ENCODE measurements around the gene UNC13A.

Gene UNC13A

DNA sequence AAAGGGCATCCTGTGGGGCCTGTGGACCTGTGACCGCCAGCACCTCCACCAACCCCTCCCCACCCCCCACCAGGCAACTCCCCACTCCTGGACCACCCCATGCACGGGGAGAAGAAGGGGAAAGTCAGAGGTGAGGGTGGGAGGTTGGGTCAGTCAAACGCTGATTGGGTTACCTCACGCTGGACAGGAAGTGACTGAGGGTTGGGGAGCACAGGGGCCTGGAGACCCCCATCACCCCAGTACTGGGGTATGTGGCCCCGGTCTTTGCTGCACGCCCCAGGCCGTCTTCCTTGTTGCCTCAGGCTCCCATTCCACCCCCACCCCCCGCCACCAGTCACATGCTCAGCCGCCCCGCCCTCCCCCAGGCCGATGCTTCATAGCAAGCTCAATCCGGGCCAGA lies 73.7 kb downstream of the UNC13A start:
- DNase-seq (ENCODE audit: low spot score in 2 of 2) (no peak), ATAC-seq (replicated peaks; ENCODE audit: extremely low read depth, poor library complexity, severe bottlenecking) (no peak)
- Mint-ChIP-seq H3K4me3 (no peak overlapping the region), H3K36me3 (ENCODE audit: insufficient read depth) (peaks cover 2% of the 10 kb centered on the region), H3K27ac (ENCODE audit: low read depth) (no peak overlapping the region), H3K9me3 (no peaks in the 10 kb centered on the region), H3K27me3 (peaks cover 40% of the 10 kb centered on the region), H3K4me1 (no peaks in the 10 kb centered on the region)

DNA sequence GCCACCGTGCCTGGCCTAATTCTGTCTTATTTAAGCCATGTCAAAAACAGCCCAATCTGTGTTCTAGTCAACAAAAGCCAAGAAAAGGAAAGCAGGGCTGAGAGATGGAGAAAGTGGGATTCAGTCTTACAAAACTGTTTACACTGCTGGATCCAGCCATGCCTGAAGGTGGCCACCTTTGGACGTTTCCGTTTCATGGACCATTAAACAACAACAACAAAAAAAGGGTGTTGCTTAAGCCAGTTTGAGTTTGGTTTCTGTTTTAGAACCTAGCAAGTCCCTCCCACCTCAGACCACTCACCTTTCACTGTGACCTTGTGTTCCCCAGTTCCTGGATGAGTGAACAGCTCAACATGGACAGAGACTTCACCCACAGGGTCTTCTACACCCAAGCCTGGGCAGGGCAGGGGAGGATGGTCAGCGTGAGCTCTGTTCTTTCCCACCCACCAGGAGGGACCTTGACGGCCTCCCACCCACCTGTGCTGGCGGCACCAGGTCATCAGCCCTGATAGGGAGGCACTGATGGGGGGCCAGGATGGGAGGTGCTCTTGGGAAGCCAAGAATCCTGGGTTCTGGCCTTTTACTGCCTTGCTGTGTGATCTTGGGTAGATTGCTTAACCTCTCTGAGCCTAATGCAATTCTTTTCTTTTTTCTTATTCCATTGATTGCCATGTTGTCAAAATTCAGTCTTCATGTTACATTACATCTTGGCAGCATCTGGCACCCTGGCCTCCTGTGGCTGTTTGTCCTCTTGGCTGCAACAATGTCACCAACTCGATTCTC lies 76.5 kb downstream of the UNC13A start:
- ATAC-seq (replicated peaks; ENCODE audit: extremely low read depth, poor library complexity, severe bottlenecking), result no peak
- Mint-ChIP-seq H3K4me3 (no peak overlapping the region), H3K9me3 (no peaks in the 10 kb centered on the region), H3K36me3 (ENCODE audit: insufficient read depth) (no peaks in the 10 kb centered on the region), H3K4me1 (peaks cover 5% of the 10 kb centered on the region), H3K27me3 (peaks cover 24% of the 10 kb centered on the region), H3K27ac (ENCODE audit: low read depth) (no peak overlapping the region)
- DNase-seq (ENCODE audit: low spot score in 2 of 2), result no peak

DNA sequence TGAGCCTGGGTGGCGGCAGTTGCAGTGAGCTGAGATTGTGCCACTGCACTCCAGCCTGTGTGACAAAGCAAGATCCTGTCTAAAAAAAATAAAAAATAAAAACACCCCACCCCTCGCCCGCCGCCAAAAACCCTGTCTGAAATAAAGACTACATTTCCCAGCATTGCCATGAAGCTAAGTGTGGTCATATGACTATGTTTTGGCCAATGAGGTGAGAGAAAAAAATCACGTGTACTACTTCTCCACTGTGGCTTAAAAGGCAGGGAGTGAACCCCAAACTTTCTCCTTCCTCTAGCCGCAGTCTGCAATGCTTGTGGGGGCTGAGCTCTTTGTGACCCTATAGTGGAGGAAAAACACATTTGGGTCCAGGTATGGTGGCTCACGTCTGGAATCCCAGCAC lies 77.8 kb downstream of the UNC13A start:
- DNase-seq (ENCODE audit: low spot score in 2 of 2) (no peak), ATAC-seq (replicated peaks; ENCODE audit: extremely low read depth, poor library complexity, severe bottlenecking) (no peak)
- Mint-ChIP-seq H3K36me3 (ENCODE audit: insufficient read depth) (peaks cover 1% of the 10 kb centered on the region), H3K27me3 (peaks cover 20% of the 10 kb centered on the region), H3K27ac (ENCODE audit: low read depth) (no peak overlapping the region), H3K9me3 (no peaks in the 10 kb centered on the region), H3K4me1 (peaks cover 11% of the 10 kb centered on the region), H3K4me3 (no peak overlapping the region)

DNA sequence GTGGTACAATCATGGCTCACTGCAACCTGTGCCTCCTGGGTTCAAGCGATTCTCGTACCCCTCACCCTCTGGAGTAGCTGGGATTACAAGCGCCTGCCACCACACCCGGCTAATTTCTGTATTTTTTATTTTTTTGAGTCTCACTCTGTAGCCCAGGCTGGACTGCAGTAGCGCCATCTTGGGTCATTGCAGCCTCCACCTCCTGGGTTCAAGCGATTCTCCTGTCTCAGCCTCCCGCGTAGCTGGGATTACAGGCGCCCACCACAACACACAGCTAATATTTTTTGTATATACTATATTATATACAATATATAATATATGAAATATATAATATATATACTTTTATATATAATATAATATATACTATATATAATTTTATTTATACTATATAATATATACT lies 80.2 kb downstream of the UNC13A start:
- H3K9me3 Mint-ChIP-seq, result no peaks in the 10 kb centered on the region
- H3K4me3 Mint-ChIP-seq, result peak overlapping the region; percentile 19
- peaks cover 11% of the 10 kb centered on the region for H3K4me1 Mint-ChIP-seq
- ATAC-seq (replicated peaks; ENCODE audit: extremely low read depth, poor library complexity, severe bottlenecking) (no peak), DNase-seq (ENCODE audit: low spot score in 2 of 2) (no peak)
- no peak overlapping the region for H3K27ac Mint-ChIP-seq (ENCODE audit: low read depth)
- peaks cover 1% of the 10 kb centered on the region for H3K36me3 Mint-ChIP-seq (ENCODE audit: insufficient read depth)
- H3K27me3 Mint-ChIP-seq, result peaks cover 40% of the 10 kb centered on the region

DNA sequence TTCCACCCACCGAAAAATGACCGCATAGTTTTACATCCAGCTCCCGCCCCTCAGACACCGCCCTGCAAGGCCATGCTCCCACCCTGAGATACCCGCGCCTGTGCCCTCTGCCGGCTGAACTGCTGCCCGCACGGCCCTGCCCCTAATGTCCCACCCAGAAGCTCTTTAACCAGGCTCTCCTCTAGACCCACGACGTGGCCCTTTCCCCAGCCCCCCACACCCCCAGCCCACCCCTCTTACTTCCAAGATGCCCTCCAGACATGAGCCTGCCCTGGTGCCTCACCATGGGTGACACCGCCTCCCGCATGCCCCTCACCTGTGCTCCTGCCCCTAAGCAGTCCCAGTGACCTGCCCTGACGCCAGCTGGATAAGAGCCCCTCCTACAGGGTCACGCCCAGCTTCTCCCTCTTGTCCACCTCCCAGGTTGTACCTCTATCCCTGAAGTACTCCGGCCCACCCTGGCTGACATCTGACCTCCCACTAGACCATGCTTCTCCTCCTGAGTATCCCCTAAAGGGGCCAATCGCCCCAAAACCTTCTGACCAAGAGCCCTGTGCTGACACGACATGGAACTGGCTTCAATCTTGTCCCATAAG lies 81.5 kb downstream of the UNC13A start:
- DNase-seq (ENCODE audit: low spot score in 2 of 2) (no peak), ATAC-seq (replicated peaks; ENCODE audit: extremely low read depth, poor library complexity, severe bottlenecking) (peak; percentile 26)
- peaks cover 11% of the 10 kb centered on the region for H3K4me1 Mint-ChIP-seq
- peaks cover 1% of the 10 kb centered on the region for H3K36me3 Mint-ChIP-seq (ENCODE audit: insufficient read depth)
- H3K27ac Mint-ChIP-seq (ENCODE audit: low read depth), result peak overlapping the region; percentile 22
- no peaks in the 10 kb centered on the region for H3K9me3 Mint-ChIP-seq
- H3K4me3 Mint-ChIP-seq, result peak overlapping the region; percentile 79
- H3K27me3 Mint-ChIP-seq, result peaks cover 53% of the 10 kb centered on the region

DNA sequence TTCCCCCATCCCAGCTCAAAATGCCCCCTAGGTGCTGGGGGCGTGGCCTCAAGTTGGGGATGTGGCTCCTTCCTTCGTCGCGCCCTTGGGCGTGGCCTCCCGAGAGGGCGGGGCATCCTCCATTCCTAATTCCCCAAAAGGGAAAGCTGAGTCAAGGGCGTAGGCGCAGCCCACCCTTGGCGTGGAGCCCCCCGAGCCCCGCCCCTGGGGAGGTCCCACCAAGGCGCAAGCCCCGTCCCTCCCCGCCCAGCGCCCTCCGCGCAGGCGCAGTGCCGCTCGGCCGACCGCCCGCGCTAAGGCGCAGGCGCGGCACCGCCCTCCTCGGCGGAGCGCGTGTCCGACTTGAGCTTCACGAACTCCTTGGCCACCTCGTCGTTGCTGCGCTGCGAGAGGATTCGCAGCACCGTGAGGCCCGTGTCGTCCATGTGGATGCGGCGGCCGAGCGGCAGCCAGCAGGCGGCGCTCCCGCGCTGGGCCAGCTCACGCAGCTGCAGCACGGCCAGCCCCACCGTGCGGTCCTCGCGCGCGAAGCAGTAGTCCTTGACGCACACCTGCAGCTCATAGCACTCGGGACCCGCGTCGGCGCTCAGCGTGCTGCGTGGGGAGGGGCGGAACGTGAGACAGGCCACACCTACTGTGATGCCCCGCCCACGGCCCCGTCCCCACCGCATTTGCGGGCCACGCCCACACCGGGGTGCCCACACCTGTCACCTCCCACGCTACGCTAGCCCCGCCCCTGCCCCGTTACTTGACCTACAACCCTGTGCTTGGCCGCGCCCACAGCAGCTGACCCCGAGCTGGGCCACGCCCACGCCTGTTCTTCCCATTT lies 82.2 kb downstream of the UNC13A start:
- ATAC-seq (replicated peaks; ENCODE audit: extremely low read depth, poor library complexity, severe bottlenecking) (peak; percentile 89), DNase-seq (ENCODE audit: low spot score in 2 of 2) (peak; percentile 63 to 73)
- Mint-ChIP-seq H3K4me3 (peak overlapping the region; percentile 79), H3K27ac (ENCODE audit: low read depth) (peak overlapping the region; percentile 22), H3K27me3 (peaks cover 60% of the 10 kb centered on the region), H3K36me3 (ENCODE audit: insufficient read depth) (peaks cover 1% of the 10 kb centered on the region), H3K9me3 (no peaks in the 10 kb centered on the region), H3K4me1 (peaks cover 11% of the 10 kb centered on the region)

DNA sequence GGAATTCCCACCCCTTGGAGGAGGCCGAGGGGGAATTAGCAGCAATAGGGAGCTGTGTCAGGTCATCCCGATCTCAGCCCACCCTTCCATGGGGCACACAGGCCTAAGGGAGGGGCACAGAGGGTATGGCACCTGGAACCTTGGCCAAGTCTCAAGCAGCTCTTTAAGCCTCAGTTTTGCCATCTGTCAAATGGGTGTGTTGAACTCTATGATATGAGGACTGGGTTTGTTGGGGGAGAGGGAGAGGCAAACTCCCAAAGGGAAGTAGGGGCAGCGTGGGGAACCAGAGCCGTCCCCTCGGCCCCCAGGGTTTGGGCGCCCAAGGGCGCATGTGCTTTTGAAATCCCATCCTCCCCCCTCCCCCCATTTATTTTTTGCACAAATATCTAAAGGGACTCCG lies 83.0 kb downstream of the UNC13A start:
- Mint-ChIP-seq H3K4me1 (peaks cover 11% of the 10 kb centered on the region), H3K36me3 (ENCODE audit: insufficient read depth) (peaks cover 1% of the 10 kb centered on the region), H3K27me3 (peaks cover 64% of the 10 kb centered on the region), H3K4me3 (no peak overlapping the region), H3K9me3 (no peaks in the 10 kb centered on the region), H3K27ac (ENCODE audit: low read depth) (no peak overlapping the region)
- ATAC-seq (replicated peaks; ENCODE audit: extremely low read depth, poor library complexity, severe bottlenecking) (no peak), DNase-seq (ENCODE audit: low spot score in 2 of 2) (no peak)

DNA sequence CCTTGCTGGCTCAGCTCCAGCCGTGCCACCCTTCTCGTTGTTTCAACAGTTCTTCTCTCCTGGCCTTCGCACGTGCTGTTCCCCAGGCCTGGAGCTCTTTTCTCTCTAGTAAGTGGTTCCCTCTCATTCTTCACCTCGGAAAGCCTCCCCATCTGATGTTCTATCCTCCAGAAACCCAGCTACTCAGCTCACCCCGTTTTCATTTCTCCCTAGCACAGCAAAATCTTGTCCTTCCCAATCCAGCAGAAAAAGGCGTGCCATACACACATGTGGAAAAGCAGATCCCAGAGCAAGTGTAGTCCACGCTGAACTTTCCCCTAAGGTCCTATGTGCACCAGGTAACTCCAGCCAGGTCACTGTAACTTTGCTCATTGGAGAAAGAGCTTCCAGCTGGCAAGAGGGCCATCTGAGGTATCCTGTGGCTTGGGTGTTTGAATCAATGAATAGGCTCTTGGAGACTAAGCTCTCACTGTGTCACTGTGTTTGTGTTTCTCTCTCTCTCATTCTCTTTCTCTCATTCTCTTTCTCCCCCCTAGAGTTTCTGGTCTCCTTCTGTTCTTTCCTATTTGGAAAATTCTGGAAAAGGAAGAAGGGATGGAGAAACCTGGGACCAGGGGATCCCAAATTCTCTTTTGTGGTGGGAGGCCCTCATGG lies 83.7 kb downstream of the UNC13A start:
- Mint-ChIP-seq H3K36me3 (ENCODE audit: insufficient read depth) (peaks cover 1% of the 10 kb centered on the region), H3K4me1 (peaks cover 11% of the 10 kb centered on the region), H3K27ac (ENCODE audit: low read depth) (no peak overlapping the region), H3K4me3 (no peak overlapping the region), H3K27me3 (peaks cover 60% of the 10 kb centered on the region), H3K9me3 (no peaks in the 10 kb centered on the region)
- DNase-seq (ENCODE audit: low spot score in 2 of 2) (no peak), ATAC-seq (replicated peaks; ENCODE audit: extremely low read depth, poor library complexity, severe bottlenecking) (no peak)

DNA sequence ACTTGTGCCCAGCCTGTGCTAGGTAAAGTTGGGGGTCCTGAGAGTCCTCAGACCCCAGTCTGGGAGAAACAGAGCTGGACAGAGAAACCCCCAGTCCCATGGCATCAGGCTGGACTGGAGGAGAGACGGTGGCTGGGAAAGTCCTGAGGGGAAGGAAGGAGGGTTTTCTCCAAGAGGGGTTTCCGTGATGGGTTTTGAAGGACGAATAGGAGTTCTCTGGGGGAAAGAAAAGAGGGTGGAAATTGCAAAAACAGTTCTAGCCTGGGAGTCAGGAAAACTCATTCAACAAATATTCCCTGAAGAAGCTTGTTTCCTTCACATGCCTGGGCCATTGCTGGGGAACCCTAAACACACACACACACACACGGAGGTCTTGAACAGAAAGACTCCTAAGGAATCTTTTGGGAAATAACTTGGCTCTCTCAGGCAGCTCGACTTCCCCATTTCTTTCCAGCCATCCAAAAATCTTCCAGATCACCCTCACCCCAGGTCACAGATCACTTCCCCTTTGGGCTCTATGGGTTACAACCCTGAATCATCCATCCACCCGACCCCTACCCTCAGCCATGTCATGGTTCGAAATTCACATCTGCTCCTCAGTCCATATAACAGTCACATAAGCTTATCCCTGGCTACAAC lies 85.2 kb downstream of the UNC13A start:
- no peak for DNase-seq (ENCODE audit: low spot score in 2 of 2)
- H3K4me3 Mint-ChIP-seq, result no peak overlapping the region
- no peak for ATAC-seq (replicated peaks; ENCODE audit: extremely low read depth, poor library complexity, severe bottlenecking)
- peaks cover 54% of the 10 kb centered on the region for H3K27me3 Mint-ChIP-seq
- no peaks in the 10 kb centered on the region for H3K9me3 Mint-ChIP-seq
- peaks cover 1% of the 10 kb centered on the region for H3K36me3 Mint-ChIP-seq (ENCODE audit: insufficient read depth)
- peaks cover 11% of the 10 kb centered on the region for H3K4me1 Mint-ChIP-seq
- H3K27ac Mint-ChIP-seq (ENCODE audit: low read depth), result no peak overlapping the region

DNA sequence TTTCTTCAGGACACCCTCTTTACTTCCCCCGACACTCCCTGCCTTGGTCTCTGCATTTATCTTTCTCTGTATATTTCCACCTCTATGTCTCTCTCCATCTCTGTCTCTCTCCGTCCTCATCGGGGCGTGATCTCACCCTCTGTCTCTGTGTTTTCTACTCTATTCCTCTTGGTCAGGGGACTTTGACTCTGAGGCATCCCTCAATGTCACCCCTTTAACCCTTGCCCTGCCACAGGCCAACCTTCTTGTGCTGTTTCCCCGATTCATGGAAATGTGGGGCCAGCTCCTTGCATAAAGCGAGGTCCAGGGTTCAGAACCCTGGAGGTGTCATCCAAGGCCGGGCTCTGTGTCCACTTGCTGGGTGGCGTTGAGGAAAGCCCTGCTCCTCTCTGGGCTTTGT lies 85.9 kb downstream of the UNC13A start:
- Mint-ChIP-seq H3K27me3 (peaks cover 53% of the 10 kb centered on the region), H3K27ac (ENCODE audit: low read depth) (no peak overlapping the region), H3K4me3 (no peak overlapping the region), H3K4me1 (peaks cover 11% of the 10 kb centered on the region), H3K36me3 (ENCODE audit: insufficient read depth) (peaks cover 1% of the 10 kb centered on the region), H3K9me3 (no peaks in the 10 kb centered on the region)
- DNase-seq (ENCODE audit: low spot score in 2 of 2) (no peak), ATAC-seq (replicated peaks; ENCODE audit: extremely low read depth, poor library complexity, severe bottlenecking) (no peak)

DNA sequence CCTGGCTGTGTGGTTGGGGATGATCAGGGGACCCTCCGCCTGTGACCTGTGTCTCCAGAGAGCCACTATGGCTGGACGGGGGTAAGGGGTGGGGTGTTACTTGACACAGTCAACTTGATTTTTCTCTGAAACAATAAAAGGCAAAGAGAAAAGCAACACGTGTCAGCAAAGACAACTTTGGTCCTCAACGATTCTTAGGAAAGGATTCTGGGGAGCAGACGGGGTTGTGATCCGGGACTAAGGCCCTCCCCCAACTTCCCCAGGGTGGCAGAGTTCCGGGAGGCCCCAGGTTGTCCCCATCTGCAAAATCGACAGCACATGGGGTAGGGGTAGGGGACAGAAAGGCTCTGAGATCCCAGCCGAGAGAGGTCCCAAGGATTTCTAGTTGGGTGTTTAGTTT lies 86.5 kb downstream of the UNC13A start:
- H3K9me3 Mint-ChIP-seq, result no peaks in the 10 kb centered on the region
- H3K4me1 Mint-ChIP-seq, result peaks cover 6% of the 10 kb centered on the region
- ATAC-seq (replicated peaks; ENCODE audit: extremely low read depth, poor library complexity, severe bottlenecking) (no peak), DNase-seq (ENCODE audit: low spot score in 2 of 2) (no peak)
- H3K36me3 Mint-ChIP-seq (ENCODE audit: insufficient read depth), result peaks cover 1% of the 10 kb centered on the region
- H3K27me3 Mint-ChIP-seq, result peaks cover 48% of the 10 kb centered on the region
- H3K4me3 Mint-ChIP-seq, result no peak overlapping the region
- no peak overlapping the region for H3K27ac Mint-ChIP-seq (ENCODE audit: low read depth)

DNA sequence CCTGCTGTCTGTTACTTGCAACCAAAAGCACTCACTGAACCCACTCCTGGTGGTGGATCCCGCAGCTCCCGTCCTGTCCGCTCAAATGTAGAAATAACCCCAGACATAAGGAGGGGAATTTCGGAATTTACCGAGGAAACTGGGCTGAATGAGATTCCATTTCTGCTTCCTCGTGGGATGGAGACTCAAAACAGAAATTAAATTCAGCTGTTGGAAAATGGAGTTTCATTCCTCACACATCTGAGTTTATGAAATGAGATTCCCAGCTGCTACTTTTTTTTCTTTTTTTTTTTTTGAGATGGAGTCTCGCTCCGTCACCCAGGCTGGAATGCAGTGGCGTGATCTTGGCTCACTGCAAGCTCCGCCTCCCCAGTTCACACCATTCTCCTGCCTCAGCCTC lies 88.4 kb downstream of the UNC13A start:
- Mint-ChIP-seq H3K36me3 (ENCODE audit: insufficient read depth) (no peaks in the 10 kb centered on the region), H3K9me3 (no peaks in the 10 kb centered on the region), H3K27me3 (peaks cover 42% of the 10 kb centered on the region), H3K4me1 (no peaks in the 10 kb centered on the region), H3K27ac (ENCODE audit: low read depth) (no peak overlapping the region), H3K4me3 (no peak overlapping the region)
- ATAC-seq (replicated peaks; ENCODE audit: extremely low read depth, poor library complexity, severe bottlenecking) (no peak), DNase-seq (ENCODE audit: low spot score in 2 of 2) (no peak)
